Raji (cell line): ENCODE data around the gene GRIP1.

Experiments
- POLR2A ChIP-seq: IDR thresholded peaks from 2 replicates; pipeline ENCODE4 v1.6.1; 2011; ENCODE audit warnings: low read depth, low read length, control low read depth; ENCODE audit not compliant: insufficient read depth

GRIP1 gene

GRCh38 chr12:66387117-66387516 lies 291.8 kb downstream of the GRIP1 start:
- no peak for TF ChIP-seq POLR2A

DNA sequence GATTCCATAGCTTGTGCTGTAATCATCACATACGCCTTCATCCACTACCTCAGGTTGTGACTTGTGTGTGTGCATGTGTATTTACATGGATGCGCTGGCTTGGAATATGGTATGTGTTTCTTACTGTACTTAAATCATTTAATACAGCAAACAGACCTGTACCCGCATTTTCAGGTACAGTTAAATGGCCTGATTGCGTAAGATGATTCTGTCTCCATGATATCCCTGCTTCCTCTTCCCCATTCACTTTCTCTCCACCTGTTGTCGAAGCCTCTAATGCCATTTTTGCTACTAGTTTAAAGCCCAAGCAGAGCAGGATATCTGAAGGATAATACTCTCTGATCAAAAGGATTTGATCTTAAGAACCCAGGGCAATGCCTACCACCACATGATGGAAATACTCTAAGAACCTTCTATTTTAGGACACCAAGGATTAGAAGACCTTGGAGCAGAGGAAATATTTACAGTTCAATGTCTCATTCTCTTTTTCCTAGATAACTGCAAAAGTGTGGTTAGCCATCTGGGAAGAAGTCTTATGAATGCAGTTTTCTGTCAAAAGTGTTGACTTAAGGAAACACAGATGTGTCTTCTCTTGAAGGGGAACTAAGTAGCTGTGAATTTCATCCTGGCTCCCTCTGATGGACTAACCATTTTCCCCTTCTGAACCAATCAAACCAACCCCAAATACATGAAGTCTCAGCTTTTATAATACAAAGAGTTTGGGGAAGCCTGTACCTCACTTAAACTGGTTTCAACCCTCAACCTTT lies 297.9 kb downstream of the GRIP1 start:
- no peak for TF ChIP-seq POLR2A

- TF ChIP-seq POLR2A: no peak
These were observed 299.3 kb downstream of the GRIP1 start for GRCh38 chr12:66379616-66380015.

DNA sequence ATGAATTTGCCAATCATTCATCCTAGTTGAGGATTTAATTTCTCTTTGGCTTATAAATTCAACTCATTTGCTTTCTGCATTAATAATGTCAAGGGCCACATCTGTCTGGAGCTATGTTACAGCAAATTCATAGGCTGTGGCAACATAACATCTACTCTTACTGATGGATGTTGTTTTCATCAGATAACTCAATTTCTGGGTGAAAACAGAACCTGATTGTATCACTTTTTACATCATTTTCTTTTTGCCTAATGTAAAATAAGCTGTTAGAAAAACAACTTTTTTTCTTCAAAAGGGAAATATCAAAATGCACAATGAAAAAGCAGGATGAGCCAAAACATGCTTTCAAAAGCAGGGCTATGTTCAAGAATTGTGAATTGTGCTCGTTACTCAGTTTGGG lies 303.3 kb downstream of the GRIP1 start:
- TF ChIP-seq POLR2A: no peak

GRCh38 chr12:66371982-66372381 lies 306.9 kb downstream of the GRIP1 start:
- no peak for TF ChIP-seq POLR2A

GRCh38 chr12:66367015-66367667 lies 311.7 kb downstream of the GRIP1 start:
- TF ChIP-seq POLR2A: no peak

DNA sequence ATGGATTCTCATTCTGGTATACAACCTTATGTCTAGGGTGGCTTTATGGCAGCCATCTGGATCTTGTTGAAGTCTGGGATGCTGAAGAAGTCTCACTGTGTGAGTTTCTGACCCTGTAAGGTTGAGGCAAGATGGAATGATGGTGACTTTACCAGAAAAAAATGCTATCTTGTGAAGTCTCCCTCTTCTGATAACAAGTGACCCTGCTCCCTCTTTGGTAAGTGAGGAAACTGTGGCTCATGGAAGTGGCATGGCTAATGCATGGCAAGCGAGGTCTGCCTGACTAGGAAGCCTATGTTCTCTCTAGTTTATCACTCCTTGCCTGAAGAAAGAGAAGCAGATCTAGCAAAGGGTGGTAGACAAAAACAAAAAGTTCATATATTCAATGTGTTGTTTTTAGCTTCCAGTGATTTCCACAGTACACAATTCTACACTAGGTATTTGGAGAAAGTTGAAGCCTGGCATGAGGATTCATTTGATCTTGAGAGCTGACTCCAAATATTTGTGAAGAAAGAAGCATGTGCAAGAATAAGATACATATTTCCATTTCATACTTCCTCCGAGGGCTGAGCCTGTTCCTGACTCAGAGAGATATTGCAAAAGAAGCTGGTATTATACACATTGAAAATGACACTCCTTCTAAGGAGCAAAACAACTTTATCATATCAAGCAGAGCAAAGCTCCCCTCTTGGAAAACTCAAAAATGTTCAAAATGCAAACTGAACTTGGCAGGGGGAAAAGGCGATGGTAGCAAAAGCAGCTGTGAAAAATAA lies 313.0 kb downstream of the GRIP1 start:
- no peak for TF ChIP-seq POLR2A

DNA sequence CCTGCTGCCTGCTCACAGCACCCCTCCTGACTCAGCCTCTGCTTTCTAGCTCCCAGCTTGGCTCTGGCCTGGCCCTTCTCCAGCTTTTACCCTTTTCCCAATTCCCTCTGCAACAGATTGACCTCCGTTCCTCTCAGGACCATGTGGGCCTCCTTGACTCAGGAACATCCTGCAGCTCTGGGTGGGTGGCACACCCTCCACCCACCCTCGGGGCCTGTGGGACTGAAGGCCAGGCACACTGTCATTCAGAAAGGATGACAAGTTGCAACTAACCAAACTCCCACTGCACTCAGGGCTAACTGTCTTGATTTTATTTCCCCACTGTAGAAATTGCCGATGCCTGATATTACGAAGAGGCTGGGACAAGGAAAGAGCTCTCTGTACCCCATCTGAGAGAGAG lies 317.2 kb downstream of the GRIP1 start:
- TF ChIP-seq POLR2A: no peak

GRCh38 chr12:66359300-66359699 lies 319.6 kb downstream of the GRIP1 start:
- no peak for TF ChIP-seq POLR2A

DNA sequence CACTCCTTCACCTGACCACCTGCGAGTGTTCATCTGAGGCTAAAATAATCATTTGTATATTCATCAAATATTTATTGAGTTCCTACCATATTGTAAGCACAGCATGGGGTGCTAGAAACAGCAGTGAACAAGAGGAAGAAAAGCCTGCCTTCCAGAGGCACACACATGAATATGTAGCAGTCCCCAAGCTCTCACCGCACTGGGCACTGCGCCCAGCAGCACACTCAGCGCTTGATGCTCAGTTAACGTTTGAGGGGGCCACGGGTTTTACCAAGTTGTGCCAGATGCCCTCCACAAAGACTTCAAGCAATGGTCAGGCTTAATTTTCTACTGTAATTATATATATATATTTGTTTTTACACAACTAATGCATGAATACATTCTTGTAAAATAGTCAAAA lies 324.6 kb downstream of the GRIP1 start:
- TF ChIP-seq POLR2A: no peak

GRCh38 chr12:66352899-66353298 lies 326.0 kb downstream of the GRIP1 start:
- no peak for TF ChIP-seq POLR2A

GRCh38 chr12:66352197-66352596 lies 326.7 kb downstream of the GRIP1 start:
- TF ChIP-seq POLR2A: no peak

DNA sequence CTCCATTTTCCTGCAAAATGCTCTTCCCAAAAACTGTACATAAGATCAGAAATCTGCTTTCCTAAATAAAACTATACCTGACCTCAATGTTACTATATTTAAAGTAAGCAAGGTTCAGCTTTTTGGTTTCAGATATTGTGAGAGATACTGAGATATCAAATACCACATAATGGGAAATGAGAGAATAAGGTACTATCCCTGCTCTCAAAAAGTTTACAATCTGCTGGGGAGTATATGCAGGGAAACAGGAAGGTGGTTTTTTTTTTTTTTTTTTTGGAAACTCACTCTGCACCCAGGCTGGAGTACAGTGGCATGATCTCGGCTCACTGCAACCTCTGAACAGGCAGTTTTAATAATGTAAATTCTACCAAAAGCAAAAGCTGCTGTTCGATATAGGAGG lies 327.6 kb downstream of the GRIP1 start:
- TF ChIP-seq POLR2A: no peak

GRCh38 chr12:66345956-66346355 lies 332.9 kb downstream of the GRIP1 start:
- no peak for TF ChIP-seq POLR2A

- TF ChIP-seq POLR2A: no peak
These were observed 333.7 kb downstream of the GRIP1 start for GRCh38 chr12:66345212-66345611.

- no peak for TF ChIP-seq POLR2A
These were observed 337.8 kb downstream of the GRIP1 start for GRCh38 chr12:66341126-66341525.
